Endodermal cell (in vitro differentiated cells): ENCODE results near the gene FBXO22. TPM values are rescaled to one million over a fixed set of nuclear protein-coding genes. Genes with fewer than 3 reads are reported as not detected.

Experiments used
- DNase-seq: peaks from one replicate; pipeline ENCODE4 v3.0.0-alpha.2; 2017
- H3K27ac ChIP-seq: 2 replicates; pipeline ENCODE4 v1.5.1; 2013; ENCODE audit warnings: mild to moderate bottlenecking, low read depth, low read length, moderate library complexity
- H3K27me3 ChIP-seq: 2 replicates; pipeline ENCODE4 v1.6.1; 2013; ENCODE audit warnings: mild to moderate bottlenecking, low read length, moderate library complexity; ENCODE audit not compliant: insufficient read depth, control insufficient read depth, poor library complexity, severe bottlenecking
- H3K36me3 ChIP-seq: 2 replicates; pipeline ENCODE4 v1.7.0; 2013; ENCODE audit warnings: mild to moderate bottlenecking, low read length, moderate library complexity; ENCODE audit not compliant: control insufficient read depth, insufficient read depth
- H3K4me1 ChIP-seq: one replicate; pipeline ENCODE4 v1.7.0; 2013; ENCODE audit warnings: low read length; ENCODE audit not compliant: control insufficient read depth, insufficient read depth
- H3K4me3 ChIP-seq: 2 replicates; pipeline ENCODE4 v1.5.1; 2013; ENCODE audit warnings: mild to moderate bottlenecking, low read length, moderate library complexity
- H3K9ac ChIP-seq: 2 replicates; pipeline ENCODE4 v1.6.1; 2013; ENCODE audit warnings: mild to moderate bottlenecking, low read length, moderate library complexity; ENCODE audit not compliant: poor library complexity, severe bottlenecking; ENCODE audit errors: extremely low read depth
- H3K9me3 ChIP-seq: 2 replicates; pipeline ENCODE4 v1.6.1; 2013; ENCODE audit warnings: mild to moderate bottlenecking, low read length, moderate library complexity; ENCODE audit not compliant: control insufficient read depth
- H3K27ac Mint-ChIP-seq: 2 replicates; pipeline ENCODE4 v1.8.0; 2020; ENCODE audit warnings: mixed read lengths
- H3K27me3 Mint-ChIP-seq: 2 replicates; pipeline ENCODE4 v1.8.0; 2021; ENCODE audit warnings: mild to moderate bottlenecking, mixed read lengths; ENCODE audit not compliant: insufficient read depth
- H3K36me3 Mint-ChIP-seq: 2 replicates; pipeline ENCODE4 v1.8.0; 2020; ENCODE audit warnings: low read depth, mixed read lengths
- H3K4me1 Mint-ChIP-seq: 2 replicates; pipeline ENCODE4 v1.8.0; 2020; ENCODE audit warnings: mixed read lengths
- H3K4me3 Mint-ChIP-seq: 2 replicates; pipeline ENCODE4 v1.8.0; 2020; ENCODE audit warnings: mild to moderate bottlenecking, moderate library complexity, mixed read lengths
- H3K9me3 Mint-ChIP-seq: 2 replicates; pipeline ENCODE4 v1.8.0; 2020; ENCODE audit warnings: mild to moderate bottlenecking, mixed read lengths
- WGBS, 2 experiments: methylation state at CpG; one replicate each; pipeline versions ENCODE4 v1.1.5 to v1.1.7; 2013; ENCODE audit warnings: missing lambda C conversion rate in 2 of 2, mixed read lengths in 1 of 2; ENCODE audit not compliant: insufficient coverage in 1 of 2, insufficient read length in 1 of 2; 5-methylcytosine and 5-hydroxymethylcytosine counted together
- long read RNA-seq, 4 experiments: library from polyadenylated mRNA in 2 of 4; library from RNA in 1 of 4; library from capped mRNA in 1 of 4; stranded (forward) in 3 of 4; unstranded in 1 of 4; transcript quantifications; one replicate each; pipeline ENCODE4 v2.0.0, GENCODE V29; 2020 to 2021; ENCODE audit warnings: inconsistent platforms in 1 of 4
- polyA plus RNA-seq, 2 experiments: library from polyadenylated mRNA; stranded (reverse); fragments of 50-300 nt; gene quantifications; one replicate each; pipeline ENCODE4 v1.2.3, GENCODE V29; 2013
- total RNA-seq, 2 donors: library from RNA; stranded (reverse); fragmentation: NEBNext Ultra II Directional in 1 of 2; extraction: Animal tissue kit (Norgen Biotek cat#: 25700) in 1 of 2; gene quantifications; 2 replicates in 1 of 2; 3 replicates in 1 of 2; pipeline ENCODE4 v1.2.1, GENCODE V29; 2021
- TF ChIP-seq, protein P1 (sequence below): fragments of 200-600 bp; sonication (generic); conservative IDR thresholded peaks from 2 replicates; pipeline ENCODE4 v1.5.0; 2021; ENCODE audit warnings: antibody characterized with exemption, mild to moderate bottlenecking

Gene FBXO22
- 10 to 100 TPM; 47.6 to 48.1 TPM for total RNA-seq
- polyA plus RNA-seq (2013, experiment 1 of 2), result 45.2 TPM
- 38.8 TPM for polyA plus RNA-seq (2013, experiment 2 of 2)
- long read RNA-seq, experiment 1, partial matches to known transcripts, result 3 of 15 reads
- long read RNA-seq, experiment 1, other reads (novel, unspliced or antisense), result 11 of 15 reads
- long read RNA-seq, experiment 2, full-length matches to known transcripts, result 77 of 94 reads
- long read RNA-seq, experiment 2, partial matches to known transcripts, result 1 of 94 reads
- long read RNA-seq, experiment 2, other reads (novel, unspliced or antisense), result 16 of 94 reads
- long read RNA-seq, experiment 3, full-length matches to known transcripts, result 169 of 188 reads
- long read RNA-seq, experiment 3, partial matches to known transcripts, result 7 of 188 reads
- long read RNA-seq, experiment 3, other reads (novel, unspliced or antisense), result 12 of 188 reads
- long read RNA-seq, experiment 4, full-length matches to known transcripts, result 135 of 163 reads
- long read RNA-seq, experiment 4, partial matches to known transcripts, result 16 of 163 reads
- long read RNA-seq, experiment 4, other reads (novel, unspliced or antisense), result 12 of 163 reads

GRCh38 chr15:75903331-75904239 is at the start of gene FBXO22:
Gene FBXO22 (plus strand): TSS chr15:75903878. CDS start chr15:75903964, 86 bp downstream.
- peaks cover 60% of the 10 kb centered on the region for H3K36me3 ChIP-seq
- H3K9me3 ChIP-seq, result no peaks in the 10 kb centered on the region
- TF ChIP-seq, protein P1, sequence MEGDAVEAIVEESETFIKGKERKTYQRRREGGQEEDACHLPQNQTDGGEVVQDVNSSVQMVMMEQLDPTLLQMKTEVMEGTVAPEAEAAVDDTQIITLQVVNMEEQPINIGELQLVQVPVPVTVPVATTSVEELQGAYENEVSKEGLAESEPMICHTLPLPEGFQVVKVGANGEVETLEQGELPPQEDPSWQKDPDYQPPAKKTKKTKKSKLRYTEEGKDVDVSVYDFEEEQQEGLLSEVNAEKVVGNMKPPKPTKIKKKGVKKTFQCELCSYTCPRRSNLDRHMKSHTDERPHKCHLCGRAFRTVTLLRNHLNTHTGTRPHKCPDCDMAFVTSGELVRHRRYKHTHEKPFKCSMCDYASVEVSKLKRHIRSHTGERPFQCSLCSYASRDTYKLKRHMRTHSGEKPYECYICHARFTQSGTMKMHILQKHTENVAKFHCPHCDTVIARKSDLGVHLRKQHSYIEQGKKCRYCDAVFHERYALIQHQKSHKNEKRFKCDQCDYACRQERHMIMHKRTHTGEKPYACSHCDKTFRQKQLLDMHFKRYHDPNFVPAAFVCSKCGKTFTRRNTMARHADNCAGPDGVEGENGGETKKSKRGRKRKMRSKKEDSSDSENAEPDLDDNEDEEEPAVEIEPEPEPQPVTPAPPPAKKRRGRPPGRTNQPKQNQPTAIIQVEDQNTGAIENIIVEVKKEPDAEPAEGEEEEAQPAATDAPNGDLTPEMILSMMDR, result no peak
- peak within 1 kb of the TSS; percentile 86 for H3K27ac ChIP-seq
- Mint-ChIP-seq H3K36me3 (peaks cover 18% of the 10 kb centered on the region), H3K4me3 (peak within 1 kb of the TSS; percentile 88), H3K4me1 (peaks cover 16% of the 10 kb centered on the region), H3K9me3 (no peaks in the 10 kb centered on the region), H3K27me3 (no peaks in the 10 kb centered on the region), H3K27ac (peak within 1 kb of the TSS; percentile 99)
- H3K27me3 ChIP-seq, result no peaks in the 10 kb centered on the region
- peak within 1 kb of the TSS; percentile 95 for H3K9ac ChIP-seq
- H3K4me3 ChIP-seq, result peak within 1 kb of the TSS; percentile 95
- WGBS, 2 experiments, result 4 to 20% methylated on average over 11 to 63 of the region's 63 CpGs
- DNase-seq, result peak; percentile 97
- peaks cover 7% of the 10 kb centered on the region for H3K4me1 ChIP-seq

- Mint-ChIP-seq H3K27me3 (no peaks in the 10 kb centered on the region), H3K36me3 (peaks cover 35% of the 10 kb centered on the region), H3K4me3 (no peak overlapping the region), H3K27ac (no peak overlapping the region), H3K4me1 (peaks cover 15% of the 10 kb centered on the region), H3K9me3 (no peaks in the 10 kb centered on the region)
- Histone ChIP-seq H3K4me3 (no peak overlapping the region), H3K9ac (no peak overlapping the region), H3K36me3 (peaks cover 61% of the 10 kb centered on the region), H3K27me3 (no peaks in the 10 kb centered on the region), H3K9me3 (no peaks in the 10 kb centered on the region), H3K4me1 (no peaks in the 10 kb centered on the region), H3K27ac (no peak overlapping the region)
- DNase-seq, result no peak
- TF ChIP-seq, protein P1, result no peak
These were observed 45.8 kb upstream of the FBXO22 start for GRCh38 chr15:75857886-75858285.

GRCh38 chr15:75861750-75862402 is 41.8 kb upstream of the FBXO22 start:
- no peak for DNase-seq
- Histone ChIP-seq H3K9ac (no peak overlapping the region), H3K36me3 (peaks cover 55% of the 10 kb centered on the region), H3K9me3 (no peaks in the 10 kb centered on the region), H3K4me3 (no peak overlapping the region), H3K4me1 (no peaks in the 10 kb centered on the region), H3K27ac (no peak overlapping the region), H3K27me3 (no peaks in the 10 kb centered on the region)
- H3K4me3 Mint-ChIP-seq, result no peak overlapping the region
- no peak overlapping the region for H3K27ac Mint-ChIP-seq
- 95 to 96% methylated on average over 4 to 5 of the region's 6 CpGs for WGBS, 2 experiments
- peaks cover 39% of the 10 kb centered on the region for H3K36me3 Mint-ChIP-seq
- H3K9me3 Mint-ChIP-seq, result no peaks in the 10 kb centered on the region
- peaks cover 20% of the 10 kb centered on the region for H3K4me1 Mint-ChIP-seq
- H3K27me3 Mint-ChIP-seq, result no peaks in the 10 kb centered on the region
- TF ChIP-seq, protein P1, result no peak
